Neuronal stem cell (in vitro differentiated cells): Measurements from ENCODE around the gene EFR3B.

Experiments used
- DNase-seq: peaks from one replicate; pipeline ENCODE4 v3.0.0-alpha.2; 2013; ENCODE audit warnings: low spot score
- H2AFZ ChIP-seq: one replicate; pipeline ENCODE4 v1.6.1; 2013; ENCODE audit warnings: mild to moderate bottlenecking, low read length, inconsistent platforms
- H2AK5ac ChIP-seq: 2 replicates; pipeline ENCODE4 v1.6.1; 2013; ENCODE audit warnings: low read depth, mild to moderate bottlenecking, inconsistent platforms, low read length, moderate library complexity, mixed read lengths
- H2BK120ac ChIP-seq: 2 replicates; pipeline ENCODE4 v1.6.1; 2013; ENCODE audit warnings: low read depth, mild to moderate bottlenecking, inconsistent platforms, low read length, moderate library complexity, mixed read lengths
- H2BK12ac ChIP-seq: one replicate; pipeline ENCODE4 v1.6.1; 2013; ENCODE audit warnings: low read length, inconsistent platforms
- H2BK15ac ChIP-seq: 2 replicates; pipeline ENCODE4 v1.6.1; 2013; ENCODE audit warnings: mild to moderate bottlenecking, low read length, inconsistent platforms, mixed read lengths
- H2BK5ac ChIP-seq: one replicate; pipeline ENCODE4 v1.6.1; 2013; ENCODE audit warnings: inconsistent platforms, mild to moderate bottlenecking, low read length, moderate library complexity
- H3K14ac ChIP-seq: one replicate; pipeline ENCODE4 v1.6.1; 2013; ENCODE audit warnings: low read length, inconsistent platforms
- H3K18ac ChIP-seq: 2 replicates; pipeline ENCODE4 v1.6.1; 2013; ENCODE audit warnings: low read length, inconsistent platforms
- H3K23ac ChIP-seq: 2 replicates; pipeline ENCODE4 v1.6.1; 2013; ENCODE audit warnings: low read depth, mild to moderate bottlenecking, mixed read lengths, low read length, inconsistent platforms; ENCODE audit not compliant: poor library complexity
- H3K27ac ChIP-seq: replicated peaks from 3 replicates; pipeline ENCODE4 v1.5.1; 2013; ENCODE audit warnings: low read length, inconsistent platforms
- H3K27me3 ChIP-seq, 3 experiments: 2 replicates each; pipeline ENCODE4 v1.6.1; 2013; ENCODE audit warnings: low read length in 3 of 3, mild to moderate bottlenecking in 2 of 3, inconsistent platforms in 1 of 3, low read depth in 1 of 3, mixed read lengths in 1 of 3, moderate library complexity in 1 of 3; ENCODE audit not compliant: control insufficient read depth in 3 of 3, insufficient read depth in 3 of 3
- H3K36me3 ChIP-seq, 2 donors: replicated peaks in 1 of 2; 2 replicates each; pipeline ENCODE4 v1.6.1; 2013; ENCODE audit warnings: low read length in 2 of 2; ENCODE audit not compliant: control insufficient read depth in 2 of 2, insufficient read depth in 2 of 2
- H3K4ac ChIP-seq: 2 replicates; pipeline ENCODE4 v1.6.1; 2013; ENCODE audit warnings: inconsistent platforms, mild to moderate bottlenecking, low read length, moderate library complexity
- H3K4me1 ChIP-seq, 2 donors: 1 replicate in 1 of 2; 2 replicates in 1 of 2; pipeline ENCODE4 v1.6.1; 2013; ENCODE audit warnings: low read length in 2 of 2, low read depth in 1 of 2; ENCODE audit not compliant: control insufficient read depth in 2 of 2, insufficient read depth in 1 of 2
- H3K4me2 ChIP-seq: one replicate; pipeline ENCODE4 v1.6.1; 2013; ENCODE audit warnings: mild to moderate bottlenecking, low read length, inconsistent platforms; ENCODE audit not compliant: insufficient read depth, poor library complexity, severe bottlenecking
- H3K4me3 ChIP-seq, 2 donors: 2 replicates each; pipeline ENCODE4 v1.5.1; 2013; ENCODE audit warnings: low read length in 2 of 2, mild to moderate bottlenecking in 2 of 2, inconsistent platforms in 1 of 2, moderate library complexity in 1 of 2
- H3K79me1 ChIP-seq: one replicate; pipeline ENCODE4 v1.6.1; 2013; ENCODE audit warnings: low read depth, mild to moderate bottlenecking, inconsistent platforms, low read length, moderate library complexity
- H3K9ac ChIP-seq: one replicate; pipeline ENCODE4 v1.6.1; 2013; ENCODE audit warnings: mild to moderate bottlenecking, low read depth, low read length, inconsistent platforms; ENCODE audit not compliant: poor library complexity
- H3K9me3 ChIP-seq, 2 donors: replicated peaks in 1 of 2; 2 replicates each; pipeline versions ENCODE3 to v1.6.1; 2013; ENCODE audit warnings: low read length in 2 of 2, mild to moderate bottlenecking in 2 of 2, inconsistent platforms in 1 of 2, low read depth in 1 of 2, mixed read lengths in 1 of 2, moderate library complexity in 1 of 2; ENCODE audit not compliant: control insufficient read depth in 2 of 2, insufficient read depth in 1 of 2
- H4K8ac ChIP-seq: one replicate; pipeline ENCODE4 v1.6.1; 2013; ENCODE audit warnings: low read depth, mild to moderate bottlenecking, inconsistent platforms, low read length, moderate library complexity
- H4K91ac ChIP-seq: one replicate; pipeline ENCODE4 v1.6.1; 2013; ENCODE audit warnings: low read length, low read depth, mild to moderate bottlenecking, inconsistent platforms; ENCODE audit not compliant: poor library complexity
- WGBS, 2 donors: extraction: QIAGEN DNeasy Blood & Tissue Kit; methylation state at CpG; one replicate each; pipeline ENCODE4 v1.1.7; 2013; ENCODE audit warnings: missing lambda C conversion rate in 2 of 2, mixed read lengths in 1 of 2; ENCODE audit not compliant: insufficient read length in 2 of 2, insufficient replicate concordance in 1 of 2; ENCODE audit errors: extremely low coverage in 2 of 2; 5-methylcytosine and 5-hydroxymethylcytosine counted together

Gene EFR3B

GRCh38 chr2:25105336-25106085 lies 63.6 kb downstream of the EFR3B start:
- H4K8ac ChIP-seq, result no peak overlapping the region
- H3K27me3 ChIP-seq, result no peaks in the 10 kb centered on the region
- H3K4ac ChIP-seq, result no peak overlapping the region
- no peak overlapping the region for H2BK5ac ChIP-seq
- peaks cover 3 to 7% of the 10 kb centered on the region in 2 donors for H3K9me3 ChIP-seq
- no peak overlapping the region for H2AFZ ChIP-seq
- no peak overlapping the region for H2BK15ac ChIP-seq
- DNase-seq, result no peak
- no peak overlapping the region for H3K23ac ChIP-seq
- peaks cover 12 to 20% of the 10 kb centered on the region in 2 donors for H3K36me3 ChIP-seq
- H2BK12ac ChIP-seq, result no peak overlapping the region
- H2BK120ac ChIP-seq, result no peak overlapping the region
- H3K27ac ChIP-seq, result no peak overlapping the region
- H3K14ac ChIP-seq, result no peak overlapping the region
- no peak overlapping the region for H4K91ac ChIP-seq
- H3K4me3 ChIP-seq, result no peak overlapping the region
- no peaks in the 10 kb centered on the region for H3K79me1 ChIP-seq
- WGBS, 2 donors, result no CpG with 5 or more reads among the region's 6 CpGs
- peaks cover 0 to 9% of the 10 kb centered on the region in 2 donors for H3K4me1 ChIP-seq
- no peak overlapping the region for H3K18ac ChIP-seq
- no peak overlapping the region for H3K9ac ChIP-seq
- H3K4me2 ChIP-seq, result no peak overlapping the region
- H2AK5ac ChIP-seq, result no peak overlapping the region

GRCh38 chr2:25109822-25110221 lies 67.9 kb downstream of the EFR3B start:
- Histone ChIP-seq H2BK15ac (no peak overlapping the region), H3K27me3 (no peaks in the 10 kb centered on the region), H3K14ac (no peak overlapping the region), H3K79me1 (no peaks in the 10 kb centered on the region), H3K9me3 (no peaks in the 10 kb centered on the region), H3K4me3 (no peak overlapping the region), H4K8ac (no peak overlapping the region), H3K27ac (no peak overlapping the region), H2AK5ac (no peak overlapping the region), H3K4me1 (peaks cover 0 to 9% of the 10 kb centered on the region in 2 donors), H4K91ac (no peak overlapping the region), H3K4me2 (no peak overlapping the region), H3K36me3 (peaks cover 5 to 16% of the 10 kb centered on the region in 2 donors), H2AFZ (no peak overlapping the region), H3K18ac (peak overlapping the region; percentile 81), H3K4ac (no peak overlapping the region), H2BK120ac (no peak overlapping the region), H3K9ac (no peak overlapping the region), H2BK5ac (no peak overlapping the region), H2BK12ac (no peak overlapping the region), H3K23ac (peak overlapping the region; percentile 19)
- no peak for DNase-seq
- no CpG with 5 or more reads among the region's 9 CpGs for WGBS, 2 donors

GRCh38 chr2:25112113-25112512 lies 70.2 kb downstream of the EFR3B start:
- Histone ChIP-seq H3K4me3 (no peak overlapping the region), H3K27ac (no peak overlapping the region), H4K8ac (no peak overlapping the region), H2BK12ac (no peak overlapping the region), H3K36me3 (peaks cover 2 to 15% of the 10 kb centered on the region in 2 donors), H3K23ac (no peak overlapping the region), H3K4ac (no peak overlapping the region), H2BK120ac (no peak overlapping the region), H2AK5ac (no peak overlapping the region), H3K4me2 (no peak overlapping the region), H3K9me3 (peaks cover 0 to 2% of the 10 kb centered on the region in 2 donors), H3K79me1 (no peaks in the 10 kb centered on the region), H3K18ac (no peak overlapping the region), H3K27me3 (no peaks in the 10 kb centered on the region), H3K4me1 (no peaks in the 10 kb centered on the region), H2BK5ac (no peak overlapping the region), H2BK15ac (no peak overlapping the region), H2AFZ (no peak overlapping the region), H3K9ac (no peak overlapping the region), H3K14ac (no peak overlapping the region), H4K91ac (no peak overlapping the region)
- WGBS, 2 donors, result no CpG with 5 or more reads among the region's 3 CpGs
- no peak for DNase-seq

DNA sequence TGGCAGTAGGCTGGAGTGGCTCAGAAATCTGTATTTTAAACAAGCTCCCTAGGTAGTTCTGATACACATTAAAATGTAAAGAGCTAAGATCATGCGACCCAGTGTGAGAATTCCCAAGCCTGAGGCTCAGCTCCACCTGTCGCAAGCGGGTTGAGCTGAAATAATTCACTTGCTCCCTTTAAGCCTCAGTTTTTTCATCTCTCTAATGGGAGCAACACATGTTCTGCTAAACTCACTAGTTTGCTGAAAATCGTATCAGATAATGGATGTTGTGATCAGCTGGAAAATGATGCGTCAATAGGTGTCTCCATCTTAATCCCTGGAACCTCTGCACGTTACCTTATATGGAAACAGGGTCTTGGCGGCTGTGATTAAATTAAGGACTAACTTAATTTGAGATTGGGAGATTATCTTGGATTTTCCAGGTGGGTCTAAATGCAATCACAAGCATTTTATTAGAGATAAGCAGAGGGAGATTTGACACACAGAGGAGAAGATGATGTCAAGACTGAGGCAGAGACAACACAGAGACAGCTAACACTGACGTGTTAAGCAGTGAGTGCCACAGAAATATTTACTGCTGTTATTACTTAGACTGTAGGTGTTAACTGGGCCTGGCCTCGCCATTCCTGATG lies 73.5 kb downstream of the EFR3B start:
- H3K4me2 ChIP-seq, result no peak overlapping the region
- H3K23ac ChIP-seq, result no peak overlapping the region
- no peaks in the 10 kb centered on the region for H3K79me1 ChIP-seq
- H3K14ac ChIP-seq, result no peak overlapping the region
- no peak overlapping the region for H2BK12ac ChIP-seq
- H3K4me1 ChIP-seq, result no peaks in the 10 kb centered on the region
- no peak overlapping the region for H2BK5ac ChIP-seq
- no peak overlapping the region for H2BK120ac ChIP-seq
- no peak for DNase-seq
- no CpG with 5 or more reads among the region's 9 CpGs for WGBS, 2 donors
- no peak overlapping the region for H4K8ac ChIP-seq
- H4K91ac ChIP-seq, result no peak overlapping the region
- H3K4me3 ChIP-seq, result no peak overlapping the region
- H3K9ac ChIP-seq, result no peak overlapping the region
- no peak overlapping the region for H3K4ac ChIP-seq
- no peak overlapping the region for H3K18ac ChIP-seq
- no peak overlapping the region for H2AFZ ChIP-seq
- H3K36me3 ChIP-seq, result peaks cover 0 to 9% of the 10 kb centered on the region in 2 donors
- H2AK5ac ChIP-seq, result no peak overlapping the region
- H3K27me3 ChIP-seq, result no peaks in the 10 kb centered on the region
- no peak overlapping the region for H2BK15ac ChIP-seq
- H3K27ac ChIP-seq, result no peak overlapping the region
- peaks cover 0 to 2% of the 10 kb centered on the region in 2 donors for H3K9me3 ChIP-seq
